ENCODE results near the gene RNF34.

- TF ChIP-seq POLR2AphosphoS5 (IDR thresholded peaks at IDR 0.05; ENCODE audit: low read depth, low read length): no peak
- TF ChIP-seq TAF1 (IDR thresholded peaks at IDR 0.05; ENCODE audit: borderline replicate concordance, insufficient read depth, low read length): no peak
- no peak for TF ChIP-seq REST (IDR thresholded peaks at IDR 0.05; ENCODE audit: insufficient read depth in 1 of 2, low read depth in 2 of 2, low read length in 2 of 2)
These were observed 40.9 kb downstream of the RNF34 start for GRCh38 chr12:121440768-121441167.

All from PFSK-1 (cell line).